NCI-H128 (cell line): ENCODE results near the gene STX7.
A peak's percentile ranks its signal among the peaks of the same experiment; 100 is the strongest.
"Not testable (repeated sequence)": the region's sequence is repeated elsewhere in the genome, so short reads cannot be mapped to it uniquely, and the experiment has no call there.

Experiments
- DNase-seq: peaks from one replicate; lab custom pipeline; 2025; ENCODE audit not compliant: unreplicated experiment; lab: John Stamatoyannopoulos, UW

The STX7 gene

GRCh38 chr6:132512638-132513632, at the start of gene STX7:
Gene STX7, minus strand, starts transcription at chr6:132513116. Its CDS starts 9,586 bp downstream, at chr6:132503530.
- peak; percentile 65 for DNase-seq

- not testable (repeated sequence) for DNase-seq
Observed at GRCh38 chr6:132560087-132560486, 47.2 kb upstream of the STX7 start.

- no peak for DNase-seq
Observed at GRCh38 chr6:132552372-132552771, 39.5 kb upstream of the STX7 start, which contains the start of gene TAAR8. Gene TAAR8, plus strand, starts transcription at chr6:132552672. Its CDS starts 21 bp downstream, at chr6:132552693.

- DNase-seq: no peak
Observed at GRCh38 chr6:132551214-132551613, 38.3 kb upstream of the STX7 start.

- DNase-seq: no peak
Observed at GRCh38 chr6:132548746-132549463, 36.0 kb upstream of the STX7 start.

GRCh38 chr6:132544826-132545225, 31.9 kb upstream of the STX7 start:
- no peak for DNase-seq

- no peak for DNase-seq
Observed at GRCh38 chr6:132537977-132538376, 25.1 kb upstream of the STX7 start, which contains the start of gene TAAR9. Gene TAAR9, plus strand, starts transcription at chr6:132538277. Its CDS starts 13 bp downstream, at chr6:132538290.

- no peak for DNase-seq
Observed at GRCh38 chr6:132537145-132537544, 24.2 kb upstream of the STX7 start.

GRCh38 chr6:132534546-132534945, 21.6 kb upstream of the STX7 start:
- not testable (repeated sequence) for DNase-seq

GRCh38 chr6:132530293-132530974, 17.5 kb upstream of the STX7 start:
- peak; percentile 13 for DNase-seq

- no peak for DNase-seq
Observed at GRCh38 chr6:132527791-132528190, 14.9 kb upstream of the STX7 start.

- no peak for DNase-seq
Observed at GRCh38 chr6:132526461-132526860, 13.5 kb upstream of the STX7 start.

GRCh38 chr6:132525866-132526265, 12.9 kb upstream of the STX7 start:
- DNase-seq: no peak

GRCh38 chr6:132524646-132525045, 11.7 kb upstream of the STX7 start:
- no peak for DNase-seq

GRCh38 chr6:132520953-132521352, 8.0 kb upstream of the STX7 start:
- no peak for DNase-seq

- DNase-seq: no peak
Observed at GRCh38 chr6:132515386-132515785, 2.5 kb upstream of the STX7 start.

- no peak for DNase-seq
Observed at GRCh38 chr6:132513831-132514545, 1.1 kb upstream of the STX7 start.

GRCh38 chr6:132512342-132512637, 626 bp downstream of the STX7 start:
- no peak for DNase-seq

- DNase-seq: no peak
Observed at GRCh38 chr6:132511831-132512220, 1.1 kb downstream of the STX7 start.

GRCh38 chr6:132511210-132511830, 1.6 kb downstream of the STX7 start:
- DNase-seq: no peak
